ENCODE data around the gene ANTKMT. TPM values are rescaled to one million over a fixed set of nuclear protein-coding genes. Genes with fewer than 3 reads are reported as not detected.

The ANTKMT gene
- total and polyA plus RNA-seq, 2 experiments from 2014 or later = 38.8 to 81.8 TPM

DNA sequence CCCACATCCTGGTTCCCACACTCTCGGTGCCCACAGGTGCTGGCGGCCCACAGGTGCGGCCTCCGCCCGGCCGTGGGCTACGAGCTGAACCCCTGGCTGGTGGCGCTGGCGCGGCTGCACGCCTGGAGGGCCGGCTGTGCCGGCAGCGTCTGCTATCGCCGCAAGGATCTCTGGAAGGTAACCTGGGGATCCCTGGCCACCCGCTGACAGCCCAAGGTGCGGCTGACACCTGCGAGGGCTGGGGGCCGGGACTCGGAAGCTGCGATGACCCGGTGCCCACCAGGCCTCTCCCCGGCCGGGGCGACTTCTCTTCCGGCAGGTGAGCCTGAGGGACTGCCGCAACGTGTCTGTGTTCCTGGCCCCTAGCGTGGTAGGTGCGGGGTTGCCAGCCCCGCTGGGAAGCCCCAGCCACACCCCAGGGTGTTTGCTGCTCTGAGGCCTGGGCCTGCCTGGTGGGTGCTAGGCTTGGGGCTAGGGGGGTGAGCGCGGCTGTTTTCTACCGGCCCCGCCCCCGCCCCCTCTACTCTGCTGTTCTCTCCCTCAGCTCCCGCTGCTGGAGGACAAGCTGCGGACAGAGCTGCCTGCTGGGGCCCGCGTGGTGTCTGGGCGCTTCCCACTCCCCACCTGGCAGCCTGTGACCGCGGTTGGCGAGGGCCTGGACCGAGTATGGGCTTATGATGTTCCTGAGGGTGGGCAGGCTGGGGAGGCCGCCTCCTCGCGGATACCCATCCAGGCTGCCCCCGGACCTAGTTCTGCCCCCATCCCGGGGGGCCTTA, 1.0 kb downstream of the ANTKMT start:
- H3K27ac ChIP-seq = peak overlapping the region; percentile 96
- no peak overlapping the region for H2AFZ ChIP-seq
- H3K9me2 ChIP-seq (replicated peaks; ENCODE audit: insufficient read depth) = no peaks in the 10 kb centered on the region
- peaks cover 14% of the 10 kb centered on the region for H3K4me1 ChIP-seq (ENCODE audit: insufficient read depth)
- H3K79me2 ChIP-seq = no peaks in the 10 kb centered on the region
- no peaks in the 10 kb centered on the region for H3K9me3 ChIP-seq (ENCODE audit: low read depth)
- peaks cover 11% of the 10 kb centered on the region for H4K20me1 ChIP-seq (ENCODE audit: insufficient read depth, poor library complexity, severe bottlenecking)
- peaks cover 4% of the 10 kb centered on the region for H3K27me3 ChIP-seq
- TF ChIP-seq, protein P1, sequence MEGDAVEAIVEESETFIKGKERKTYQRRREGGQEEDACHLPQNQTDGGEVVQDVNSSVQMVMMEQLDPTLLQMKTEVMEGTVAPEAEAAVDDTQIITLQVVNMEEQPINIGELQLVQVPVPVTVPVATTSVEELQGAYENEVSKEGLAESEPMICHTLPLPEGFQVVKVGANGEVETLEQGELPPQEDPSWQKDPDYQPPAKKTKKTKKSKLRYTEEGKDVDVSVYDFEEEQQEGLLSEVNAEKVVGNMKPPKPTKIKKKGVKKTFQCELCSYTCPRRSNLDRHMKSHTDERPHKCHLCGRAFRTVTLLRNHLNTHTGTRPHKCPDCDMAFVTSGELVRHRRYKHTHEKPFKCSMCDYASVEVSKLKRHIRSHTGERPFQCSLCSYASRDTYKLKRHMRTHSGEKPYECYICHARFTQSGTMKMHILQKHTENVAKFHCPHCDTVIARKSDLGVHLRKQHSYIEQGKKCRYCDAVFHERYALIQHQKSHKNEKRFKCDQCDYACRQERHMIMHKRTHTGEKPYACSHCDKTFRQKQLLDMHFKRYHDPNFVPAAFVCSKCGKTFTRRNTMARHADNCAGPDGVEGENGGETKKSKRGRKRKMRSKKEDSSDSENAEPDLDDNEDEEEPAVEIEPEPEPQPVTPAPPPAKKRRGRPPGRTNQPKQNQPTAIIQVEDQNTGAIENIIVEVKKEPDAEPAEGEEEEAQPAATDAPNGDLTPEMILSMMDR (IDR thresholded peaks at IDR 0.05; ENCODE audit: poor library complexity) = no peak
- TF ChIP-seq EZH2 (IDR thresholded peaks at IDR 0.05; ENCODE audit: borderline replicate concordance) (no peak), EZH2phosphoT487 (IDR thresholded peaks at IDR 0.05; ENCODE audit: low read depth, severe bottlenecking, unreplicated experiment) (no peak)
- H3K4me3 ChIP-seq = no peak overlapping the region
- H3K4me2 ChIP-seq = peak overlapping the region; percentile 100
- no peaks in the 10 kb centered on the region for H3K36me3 ChIP-seq (replicated peaks; ENCODE audit: insufficient read depth, low read depth)
- WGBS (ENCODE audit: low lambda C conversion rate, missing lambda C conversion rate) = 96% methylated on average over 37 of the region's 51 CpGs
- DNase-seq (ENCODE audit: low spot score) = no peak

DNA sequence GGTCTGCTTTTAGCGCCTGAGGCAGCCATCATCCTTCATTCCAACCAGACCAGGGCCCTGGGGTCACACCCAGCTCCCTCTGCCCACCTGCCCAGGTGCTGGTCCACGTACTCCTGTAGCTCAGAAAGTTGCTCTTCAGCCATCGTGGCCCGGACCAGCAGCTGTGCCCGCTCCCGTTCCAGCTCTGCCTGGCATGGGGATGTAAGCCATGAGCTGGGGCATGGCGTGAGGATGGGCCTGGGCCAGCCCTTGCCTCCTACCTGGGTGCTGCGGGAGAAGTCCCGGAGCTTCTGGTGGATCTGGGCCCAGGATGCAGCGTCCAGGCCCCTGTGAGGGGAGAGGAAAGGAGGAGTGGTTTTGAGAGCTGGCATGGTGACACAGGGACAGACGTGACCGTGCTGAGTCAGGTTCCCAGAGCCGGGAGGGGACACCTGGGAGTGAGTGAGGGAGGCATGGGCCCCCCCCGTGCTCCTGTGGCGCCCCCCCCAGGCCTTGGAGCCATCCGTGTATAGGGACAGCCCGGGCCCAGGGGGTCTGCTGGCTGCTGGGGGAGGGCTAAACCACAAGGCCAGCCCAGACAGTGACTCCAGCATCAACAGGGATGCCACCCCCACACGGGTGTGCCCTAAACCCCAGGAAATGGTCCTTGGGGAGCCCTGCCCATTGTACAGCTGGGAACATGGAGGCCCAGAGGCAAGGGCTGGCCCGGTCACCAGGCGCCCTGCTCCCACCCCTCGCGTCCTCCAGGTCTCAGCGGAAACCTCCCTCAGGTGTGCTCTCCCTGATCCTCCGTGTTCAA, 2.1 kb downstream of the ANTKMT start:
- peaks cover 7% of the 10 kb centered on the region for H3K27me3 ChIP-seq
- no peaks in the 10 kb centered on the region for H3K9me3 ChIP-seq (ENCODE audit: low read depth)
- no peaks in the 10 kb centered on the region for H3K9me2 ChIP-seq (replicated peaks; ENCODE audit: insufficient read depth)
- no peak for DNase-seq (ENCODE audit: low spot score)
- no peaks in the 10 kb centered on the region for H3K36me3 ChIP-seq (replicated peaks; ENCODE audit: insufficient read depth, low read depth)
- no peak overlapping the region for H3K27ac ChIP-seq
- H3K79me2 ChIP-seq = no peaks in the 10 kb centered on the region
- no peak overlapping the region for H2AFZ ChIP-seq
- TF ChIP-seq EZH2 (IDR thresholded peaks at IDR 0.05; ENCODE audit: borderline replicate concordance) (no peak), EZH2phosphoT487 (IDR thresholded peaks at IDR 0.05; ENCODE audit: low read depth, severe bottlenecking, unreplicated experiment) (no peak)
- TF ChIP-seq, protein P1 (IDR thresholded peaks at IDR 0.05; ENCODE audit: poor library complexity) = no peak
- WGBS (ENCODE audit: low lambda C conversion rate, missing lambda C conversion rate) = 93% methylated on average over 24 of the region's 24 CpGs
- peaks cover 25% of the 10 kb centered on the region for H3K4me1 ChIP-seq (ENCODE audit: insufficient read depth)
- peaks cover 11% of the 10 kb centered on the region for H4K20me1 ChIP-seq (ENCODE audit: insufficient read depth, poor library complexity, severe bottlenecking)
- no peak overlapping the region for H3K4me2 ChIP-seq
- no peak overlapping the region for H3K4me3 ChIP-seq

DNA sequence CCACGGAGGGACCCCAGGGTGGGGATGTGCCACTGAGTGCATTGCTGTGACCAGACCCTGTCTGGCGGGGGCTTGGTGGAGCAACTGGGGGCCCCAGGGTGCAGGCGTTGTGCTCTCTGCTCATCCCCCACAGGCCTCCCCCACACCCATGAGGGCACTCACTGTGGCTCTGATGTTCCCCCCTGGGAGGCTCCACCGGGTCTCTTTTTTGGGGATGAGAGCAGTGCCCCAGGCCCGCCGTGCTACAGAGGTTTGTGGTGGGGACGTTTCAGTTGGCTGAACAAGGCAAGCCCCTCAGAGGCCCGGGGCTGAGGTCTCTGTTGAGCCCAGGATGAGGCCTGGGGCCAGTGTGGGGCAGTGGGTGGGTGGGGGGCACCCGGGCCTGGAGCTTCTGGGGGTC, 2.7 kb downstream of the ANTKMT start:
- no peak overlapping the region for H3K27ac ChIP-seq
- TF ChIP-seq, protein P1 (IDR thresholded peaks at IDR 0.05; ENCODE audit: poor library complexity) = no peak
- TF ChIP-seq EZH2 (IDR thresholded peaks at IDR 0.05; ENCODE audit: borderline replicate concordance) = no peak
- TF ChIP-seq EZH2phosphoT487 (IDR thresholded peaks at IDR 0.05; ENCODE audit: low read depth, severe bottlenecking, unreplicated experiment) = no peak
- H2AFZ ChIP-seq = no peak overlapping the region
- no peaks in the 10 kb centered on the region for H3K9me3 ChIP-seq (ENCODE audit: low read depth)
- H3K79me2 ChIP-seq = no peaks in the 10 kb centered on the region
- H4K20me1 ChIP-seq (ENCODE audit: insufficient read depth, poor library complexity, severe bottlenecking) = peaks cover 11% of the 10 kb centered on the region
- no peaks in the 10 kb centered on the region for H3K36me3 ChIP-seq (replicated peaks; ENCODE audit: insufficient read depth, low read depth)
- no peak for DNase-seq (ENCODE audit: low spot score)
- WGBS (ENCODE audit: low lambda C conversion rate, missing lambda C conversion rate) = 96% methylated on average over 9 of the region's 9 CpGs
- peaks cover 30% of the 10 kb centered on the region for H3K4me1 ChIP-seq (ENCODE audit: insufficient read depth)
- H3K4me2 ChIP-seq = no peak overlapping the region
- H3K4me3 ChIP-seq = no peak overlapping the region
- H3K27me3 ChIP-seq = peaks cover 7% of the 10 kb centered on the region
- no peaks in the 10 kb centered on the region for H3K9me2 ChIP-seq (replicated peaks; ENCODE audit: insufficient read depth)
